ENCODE results near the gene MEIS1.

MEIS1 gene

DNA sequence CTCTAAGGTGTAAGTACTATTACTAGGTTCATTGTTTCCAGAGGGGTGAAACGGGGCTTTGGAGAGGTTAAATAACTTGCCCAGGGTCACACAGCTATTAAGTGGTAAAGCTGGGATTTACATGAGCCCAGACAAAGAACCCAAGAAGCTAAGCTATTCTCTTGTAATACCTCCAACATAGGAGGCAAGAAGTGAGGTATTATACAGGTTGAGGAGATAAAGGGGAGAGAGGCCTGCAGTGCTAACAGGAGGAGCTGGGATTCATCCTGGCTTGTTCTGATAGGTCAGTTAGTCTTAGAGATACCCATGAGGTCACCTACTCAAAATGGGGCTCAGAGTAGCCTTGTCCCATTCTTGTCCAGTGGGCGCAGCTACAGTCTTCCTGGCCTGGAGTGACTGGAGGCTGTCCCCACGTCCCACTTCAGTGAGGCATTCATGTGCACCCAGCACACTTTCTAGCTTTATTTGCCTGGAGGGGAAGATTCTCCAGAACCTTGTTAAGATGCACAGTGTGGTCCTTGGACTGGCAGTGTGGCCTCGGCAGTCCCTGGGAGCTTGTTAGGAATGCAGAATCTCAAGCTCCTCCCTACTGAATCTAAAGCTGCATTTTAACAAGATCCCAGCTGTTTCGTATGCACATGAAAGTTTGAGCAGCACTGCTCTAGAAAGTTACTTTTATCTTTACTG is 63.5 kb downstream of the MEIS1 start:
- in situ Hi-C loops (cut with MboI; ENCODE audit: low sequenced_read_pairs), result no loop called here

GRCh38 chr2:66501267-66501666 is 66.3 kb downstream of the MEIS1 start:
- in situ Hi-C loops (cut with MboI; ENCODE audit: low sequenced_read_pairs), result no loop called here

- in situ Hi-C loops (cut with MboI; ENCODE audit: low sequenced_read_pairs), result no loop called here
These were observed 71.3 kb downstream of the MEIS1 start for GRCh38 chr2:66506265-66506664.

GRCh38 chr2:66507673-66508201 is 72.8 kb downstream of the MEIS1 start:
- in situ Hi-C loops (cut with MboI; ENCODE audit: low sequenced_read_pairs), result no loop called here

DNA sequence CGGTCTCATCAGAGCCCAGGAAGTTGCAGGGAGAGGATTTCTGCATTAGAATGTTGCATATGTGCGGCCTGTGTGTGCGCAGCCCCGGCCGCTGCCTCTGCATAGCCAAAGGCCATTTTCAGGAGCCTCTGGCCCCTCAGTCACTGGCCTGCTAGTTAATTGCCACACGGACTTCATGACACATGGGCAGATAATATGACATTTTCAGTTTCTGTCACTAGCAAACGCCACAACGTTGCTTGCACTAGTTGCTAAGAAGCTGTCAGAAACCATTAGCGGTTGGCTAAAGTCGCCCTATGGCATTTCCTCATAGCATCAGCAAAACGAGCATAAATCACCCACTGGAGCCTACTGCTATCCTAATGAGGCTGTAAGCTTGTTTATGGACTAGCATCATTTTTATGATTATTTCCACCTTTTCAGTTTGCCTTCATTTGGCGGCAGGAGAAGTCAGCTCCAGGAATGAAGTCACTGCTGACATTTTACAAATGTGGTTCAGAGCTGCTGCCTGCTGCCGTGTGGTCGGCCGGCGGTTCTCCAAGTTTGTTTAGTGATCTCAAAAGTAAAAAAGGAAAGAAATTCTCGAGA is 73.7 kb downstream of the MEIS1 start:
- in situ Hi-C loops (cut with MboI; ENCODE audit: low sequenced_read_pairs), result no loop called here

DNA sequence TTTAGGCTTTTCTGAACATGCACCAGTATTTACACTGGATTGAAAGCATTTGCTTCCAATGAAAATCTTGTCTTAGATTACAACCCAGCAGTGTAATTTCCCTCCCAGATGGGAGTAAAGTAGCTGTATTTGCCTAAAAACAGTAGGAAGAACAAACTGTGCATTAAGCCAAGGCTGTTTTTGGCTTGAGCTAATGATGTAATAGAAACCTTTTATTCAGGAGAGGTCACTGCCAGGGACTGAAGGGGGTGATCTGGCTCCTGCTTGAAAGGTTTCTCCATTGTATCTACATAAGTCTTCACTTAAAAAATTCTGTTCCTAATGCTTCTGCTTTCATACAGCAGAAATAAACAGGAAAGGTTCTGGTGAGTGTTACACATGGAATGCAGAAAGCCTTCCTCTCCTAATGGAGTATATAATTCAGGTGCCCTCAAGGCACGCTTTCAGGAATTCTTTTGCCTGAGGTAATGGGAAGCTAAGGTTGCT is 74.4 kb downstream of the MEIS1 start:
- in situ Hi-C loops (cut with MboI; ENCODE audit: low sequenced_read_pairs), result no loop called here

DNA sequence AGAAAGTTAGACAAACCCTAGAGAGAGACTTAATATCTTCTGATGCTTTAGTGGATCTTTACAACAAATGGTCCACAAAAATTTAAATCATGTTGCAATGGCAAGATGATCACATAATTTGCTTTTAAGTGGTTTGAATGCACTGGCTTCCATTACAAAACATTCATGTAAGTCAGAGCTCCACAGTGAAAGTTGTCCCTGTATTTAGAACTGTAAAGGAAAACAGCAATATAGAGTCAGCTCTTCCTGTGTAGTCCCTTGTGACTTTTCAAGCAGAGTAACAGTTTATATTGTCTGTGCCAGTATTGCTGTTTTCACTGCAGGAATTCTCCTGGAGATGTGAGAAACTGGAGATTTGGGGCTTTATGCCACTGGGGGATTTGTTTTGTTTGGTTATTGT is 77.7 kb downstream of the MEIS1 start:
- in situ Hi-C loops (cut with MboI; ENCODE audit: low sequenced_read_pairs), result no loop called here

- in situ Hi-C loops (cut with MboI; ENCODE audit: low sequenced_read_pairs), result no loop called here
These were observed 80.8 kb downstream of the MEIS1 start for GRCh38 chr2:66515743-66516142.

GRCh38 chr2:66516499-66516898 is 81.6 kb downstream of the MEIS1 start:
- in situ Hi-C loops (cut with MboI; ENCODE audit: low sequenced_read_pairs), result no loop called here

GRCh38 chr2:66517772-66518171 is 82.8 kb downstream of the MEIS1 start:
- in situ Hi-C loops (cut with MboI; ENCODE audit: low sequenced_read_pairs), result no loop called here

- in situ Hi-C loops (cut with MboI; ENCODE audit: low sequenced_read_pairs), result no loop called here
These were observed 84.4 kb downstream of the MEIS1 start for GRCh38 chr2:66519264-66519843.

DNA sequence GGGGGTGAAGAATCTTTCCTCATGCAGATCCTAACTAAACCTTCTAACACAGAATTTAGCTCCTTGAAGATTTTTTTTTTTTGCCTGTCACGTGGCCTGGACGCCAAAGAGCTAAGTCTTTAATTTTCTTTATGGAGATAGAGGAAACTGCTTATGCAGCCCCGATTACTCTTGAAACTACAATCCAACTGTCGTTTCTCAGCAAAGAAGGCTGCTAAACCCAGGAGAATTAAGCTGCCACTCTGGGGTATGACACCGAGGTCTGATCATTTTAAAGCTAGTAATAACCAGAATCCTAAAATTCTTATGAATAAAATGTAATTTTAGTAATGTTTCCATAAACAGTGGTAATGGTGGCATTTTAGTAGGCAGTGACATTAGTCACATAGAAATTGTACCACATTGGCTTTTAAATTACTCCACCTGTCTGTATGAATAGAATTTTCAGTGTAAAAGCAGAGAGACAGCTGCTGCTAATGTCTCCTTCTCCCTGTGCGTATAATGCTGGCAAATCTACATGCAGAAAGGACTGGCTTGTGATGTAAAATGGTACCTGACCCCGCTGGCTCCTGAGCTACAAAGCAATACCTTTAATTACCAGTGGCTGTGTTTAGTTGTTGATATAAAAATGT is 86.5 kb downstream of the MEIS1 start:
- in situ Hi-C loops (cut with MboI; ENCODE audit: low sequenced_read_pairs), result no loop called here

- in situ Hi-C loops (cut with MboI; ENCODE audit: low sequenced_read_pairs), result no loop called here
These were observed 87.9 kb downstream of the MEIS1 start for GRCh38 chr2:66522611-66523376.

- in situ Hi-C loops (cut with MboI; ENCODE audit: low sequenced_read_pairs), result no loop called here
These were observed 88.5 kb downstream of the MEIS1 start for GRCh38 chr2:66523377-66523969.

- in situ Hi-C loops (cut with MboI; ENCODE audit: low sequenced_read_pairs), result no loop called here
These were observed 89.1 kb downstream of the MEIS1 start for GRCh38 chr2:66523990-66524389.

GRCh38 chr2:66525606-66526005 is 90.7 kb downstream of the MEIS1 start:
- in situ Hi-C loops (cut with MboI; ENCODE audit: low sequenced_read_pairs), result no loop called here

- in situ Hi-C loops (cut with MboI; ENCODE audit: low sequenced_read_pairs), result no loop called here
These were observed 91.3 kb downstream of the MEIS1 start for GRCh38 chr2:66526180-66526579.

- in situ Hi-C loops (cut with MboI; ENCODE audit: low sequenced_read_pairs), result no loop called here
These were observed 94.2 kb downstream of the MEIS1 start for GRCh38 chr2:66528974-66529724.

DNA sequence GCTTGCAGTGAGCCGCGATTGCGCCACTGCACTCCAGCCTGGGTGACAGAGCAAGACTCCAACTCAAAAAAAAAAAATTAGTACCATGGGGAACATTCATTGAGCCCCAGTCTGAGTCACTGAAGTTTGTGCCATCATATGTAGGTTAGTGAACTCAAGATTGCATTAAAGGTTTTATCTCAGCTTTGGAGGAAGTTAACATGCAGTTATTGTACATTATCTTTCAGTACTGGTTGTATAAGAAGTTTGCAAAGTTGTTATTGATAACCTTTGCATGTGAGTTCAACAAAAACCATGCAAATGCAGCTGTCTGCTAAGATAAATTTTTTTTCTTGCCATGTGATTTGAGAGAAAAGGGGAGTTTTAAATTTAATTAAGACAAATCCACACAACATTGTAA is 95.7 kb downstream of the MEIS1 start:
- in situ Hi-C loops (cut with MboI; ENCODE audit: low sequenced_read_pairs), result no loop called here

- in situ Hi-C loops (cut with MboI; ENCODE audit: low sequenced_read_pairs), result no loop called here
These were observed 96.2 kb downstream of the MEIS1 start for GRCh38 chr2:66531155-66531554.
